OCI-LY7 (cell line): ENCODE measurements around the gene P3H2. TPM values are rescaled to one million over a fixed set of nuclear protein-coding genes. Genes with fewer than 3 reads are reported as not detected.

Experiments
- BruUV-seq: library from RNA; stranded (reverse); fragments of 400-500 nt; replicated peaks from 2 replicates; lab custom pipeline; 2021; lab: Mats Ljungman, UMichigan
- CTCF ChIA-PET: fragments of 300-600 bp; sonication (Branson Sonifier 250); formaldehyde crosslinking; loops from one replicate; lab custom pipeline; 2022; ENCODE audit warnings: antibody characterized with exemption; ENCODE audit not compliant: unreplicated experiment; lab: Charles Lee
- POLR2A ChIA-PET: fragments of 300-600 bp; sonication (Branson Sonifier 250); formaldehyde crosslinking; loops from one replicate; lab custom pipeline; 2022; ENCODE audit warnings: antibody characterized with exemption; lab: Charles Lee
- DNase-seq: peaks from one replicate; pipeline ENCODE4 v3.0.0-alpha.2; 2015; ENCODE audit warnings: low spot score
- H2AFZ ChIP-seq: fragments of 200-600 bp; sonication (generic), shearing (Covaris generic); 2 replicates; pipeline ENCODE4 v1.6.1; 2014; ENCODE audit warnings: mild to moderate bottlenecking, antibody characterized with exemption, low read length, moderate library complexity
- H3K27ac ChIP-seq: fragments of 200-600 bp; sonication (generic); 2 replicates; pipeline ENCODE4 v1.5.1; 2014; ENCODE audit warnings: mixed run types, low read depth, mild to moderate bottlenecking, moderate library complexity, low read length, inconsistent platforms; ENCODE audit not compliant: poor library complexity, severe bottlenecking
- H3K36me3 ChIP-seq: fragments of 200-600 bp; sonication (generic); 2 replicates; pipeline ENCODE4 v1.6.1; 2014; ENCODE audit warnings: mild to moderate bottlenecking, antibody characterized with exemption, low read length, moderate library complexity, mixed read lengths; ENCODE audit not compliant: insufficient read depth
- H3K4me1 ChIP-seq: fragments of 200-600 bp; sonication (generic); 2 replicates; pipeline ENCODE4 v1.5.1; 2014; ENCODE audit warnings: mild to moderate bottlenecking, low read length; ENCODE audit not compliant: insufficient read depth, poor library complexity, severe bottlenecking
- H3K4me2 ChIP-seq: fragments of 200-600 bp; sonication (generic); 2 replicates; pipeline ENCODE4 v1.6.1; 2014; ENCODE audit warnings: mild to moderate bottlenecking, low read length
- H3K4me3 ChIP-seq: fragments of 200-600 bp; sonication (generic); 2 replicates; pipeline ENCODE4 v1.5.1; 2014; ENCODE audit warnings: mild to moderate bottlenecking, low read depth, low read length; ENCODE audit not compliant: poor library complexity, severe bottlenecking
- H3K79me2 ChIP-seq: fragments of 200-600 bp; sonication (generic); 2 replicates; pipeline ENCODE4 v1.6.1; 2016; ENCODE audit warnings: low read depth, mild to moderate bottlenecking, low read length, moderate library complexity, mixed read lengths; ENCODE audit not compliant: insufficient read depth
- H3K9me2 ChIP-seq: fragments of 200-600 bp; sonication (generic); 2 replicates; pipeline ENCODE4 v1.6.1; 2016; ENCODE audit warnings: mild to moderate bottlenecking, low read length, mixed read lengths; ENCODE audit not compliant: insufficient read depth
- H3K9me3 ChIP-seq: fragments of 200-600 bp; sonication (generic); 2 replicates; pipeline ENCODE4 v1.6.1; 2014; ENCODE audit warnings: mild to moderate bottlenecking, mixed run types, low read length, mixed read lengths
- H4K20me1 ChIP-seq: fragments of 200-600 bp; sonication (generic); 2 replicates; pipeline ENCODE4 v1.6.1; 2014; ENCODE audit warnings: mild to moderate bottlenecking, antibody characterized with exemption, low read length, moderate library complexity, mixed read lengths; ENCODE audit not compliant: insufficient read depth
- CTCF ChIP-seq: fragments of 200-600 bp; sonication (generic); conservative IDR thresholded peaks from 2 replicates; pipeline ENCODE4 v1.5.1; 2014; ENCODE audit warnings: mild to moderate bottlenecking, antibody characterized with exemption, low read length, moderate library complexity, mixed read lengths
- EZH2phosphoT487 ChIP-seq: fragments of 200-600 bp; sonication (generic); IDR thresholded peaks from 2 replicates; pipeline ENCODE4 v1.6.1; 2018; ENCODE audit warnings: low read depth, borderline replicate concordance, mild to moderate bottlenecking, mixed run types, antibody characterized with exemption, low read length, moderate library complexity, mixed read lengths
- intact Hi-C: fragments of 100-400 bp; cut with micrococcal nuclease; formaldehyde crosslinking; loops from one replicate; pipeline ENCODE4 v1.10.0; 2022; ENCODE audit not compliant: unreplicated experiment
- total RNA-seq, 2 experiments: library from RNA; depleted of rRNA in 1 of 2; stranded (reverse); fragments of >200 nt in 1 of 2; shearing (Covaris generic) in 1 of 2; gene quantifications; 2 replicates each; pipeline ENCODE4 v1.2.3, GENCODE V29; 2014 to 2022

Gene P3H2
- total RNA-seq, 2 experiments from 2014 or later = not detected

- no peaks in the 10 kb centered on the region for H3K4me1 ChIP-seq
- BruUV-seq = no TSS peak
- H3K27ac ChIP-seq = no peak overlapping the region
- H3K4me3 ChIP-seq = no peak overlapping the region
- no peaks in the 10 kb centered on the region for H3K36me3 ChIP-seq
- no peak for DNase-seq
- TF ChIP-seq EZH2phosphoT487 = no peak
- no peak for TF ChIP-seq CTCF
- H3K9me3 ChIP-seq = no peaks in the 10 kb centered on the region
- H4K20me1 ChIP-seq = no peaks in the 10 kb centered on the region
- H3K9me2 ChIP-seq = no peaks in the 10 kb centered on the region
- no peak overlapping the region for H3K4me2 ChIP-seq
- H2AFZ ChIP-seq = no peak overlapping the region
- CTCF ChIA-PET = no interaction called here
- POLR2A ChIA-PET = no interaction called here
- no peaks in the 10 kb centered on the region for H3K79me2 ChIP-seq
- intact Hi-C loops = no loop called here
Measured at GRCh38 chr3:189945935-189946709, 174.6 kb downstream of the P3H2 start.

GRCh38 chr3:189944285-189945145 is 176.2 kb downstream of the P3H2 start:
- H3K9me3 ChIP-seq = no peaks in the 10 kb centered on the region
- H2AFZ ChIP-seq = no peak overlapping the region
- H3K79me2 ChIP-seq = no peaks in the 10 kb centered on the region
- H3K36me3 ChIP-seq = no peaks in the 10 kb centered on the region
- intact Hi-C loops = no loop called here
- TF ChIP-seq CTCF (no peak), EZH2phosphoT487 (no peak)
- no peaks in the 10 kb centered on the region for H3K4me1 ChIP-seq
- H3K27ac ChIP-seq = no peak overlapping the region
- no TSS peak for BruUV-seq
- CTCF ChIA-PET = no interaction called here
- no peaks in the 10 kb centered on the region for H3K9me2 ChIP-seq
- DNase-seq = no peak
- POLR2A ChIA-PET = interaction anchor here (1.5 kb wide), 1 partner anchor 17 kb away, joined by 3 read pairs; no protein-coding TSS in a partner anchor
- no peaks in the 10 kb centered on the region for H4K20me1 ChIP-seq
- H3K4me3 ChIP-seq = no peak overlapping the region
- no peak overlapping the region for H3K4me2 ChIP-seq
